ENCODE data around the gene TRNAU1AP. TPM values are rescaled to one million over a fixed set of nuclear protein-coding genes. Genes with fewer than 3 reads are reported as not detected.
A peak's percentile ranks its signal among the peaks of the same experiment; 100 is the strongest.

The TRNAU1AP gene
- total and polyA plus RNA-seq, 2 of the 13 experiments (the other 11 are each of a cell fraction or from before 2014, with no cell fraction given), result 29.0 to 42.9 TPM

GRCh38 chr1:28552758-28553663 is at the start of gene TRNAU1AP (continued):
- TF ChIP-seq IKZF1 (IDR thresholded peaks at IDR 0.05) (no peak), AGO2 (optimal IDR thresholded peaks at IDR 0.05; ENCODE audit: low read depth, low read length) (no peak), POLR2AphosphoS2 (IDR thresholded peaks at IDR 0.05; ENCODE audit: low read depth, low read length) (no peak), PLRG1 (conservative IDR thresholded peaks at IDR 0.05) (no peak), NFE2L1 (CRISPR knock-in tag; IDR thresholded peaks at IDR 0.05; ENCODE audit: borderline replicate concordance) (no peak), ZSCAN12 (CRISPR knock-in tag; IDR thresholded peaks at IDR 0.05) (0 out of 2 replicates have a peak, but pooled peaks have one; percentile 54), ATRX (CRISPR knock-in tag; IDR thresholded peaks at IDR 0.05; ENCODE audit: borderline replicate concordance) (no peak), ESRRA (CRISPR knock-in tag; IDR thresholded peaks at IDR 0.05; ENCODE audit: low read depth) (no peak; the same call in 1 of the 2 replicates), PRPF4 (IDR thresholded peaks at IDR 0.05; ENCODE audit: low read depth, low read length, poor library complexity, severe bottlenecking) (no peak), MAFK (conservative IDR thresholded peaks at IDR 0.05 in 1 of 2, IDR thresholded peaks at IDR 0.05 in 1 of 2; ENCODE audit: low read length in 2 of 2) (no peak), ZNF709 (CRISPR knock-in tag; IDR thresholded peaks at IDR 0.05) (peak; percentile 82), CREB1 (IDR thresholded peaks at IDR 0.05) (0 out of 2 replicates have a peak, but pooled peaks have one; percentile 37), CREB1 (CRISPR knock-in tag; IDR thresholded peaks at IDR 0.05) (peak; percentile 5), ZNF296 (CRISPR knock-in tag; conservative IDR thresholded peaks at IDR 0.05) (no peak), ZNF607 (CRISPR knock-in tag; IDR thresholded peaks at IDR 0.05; ENCODE audit: borderline replicate concordance) (peak; percentile 68; the same call in 1 of the 2 replicates), NPAS2 (CRISPR knock-in tag; IDR thresholded peaks at IDR 0.05; ENCODE audit: borderline replicate concordance) (no peak), ZBTB43 (CRISPR knock-in tag; conservative IDR thresholded peaks at IDR 0.05) (no peak; the same call in 1 of the 2 replicates), HCFC1 (IDR thresholded peaks at IDR 0.05; ENCODE audit: low read depth, low read length) (peak; percentile 61), RFX5 (IDR thresholded peaks at IDR 0.05; ENCODE audit: low read depth, low read length) (no peak), ZNF496 (CRISPR knock-in tag; IDR thresholded peaks at IDR 0.05; ENCODE audit: insufficient replicate concordance) (no peak), HNF4A (CRISPR knock-in tag; IDR thresholded peaks at IDR 0.05) (no peak), PATZ1 (CRISPR knock-in tag; IDR thresholded peaks at IDR 0.05) (peak; percentile 99)
- TF ChIP-seq, protein P1, sequence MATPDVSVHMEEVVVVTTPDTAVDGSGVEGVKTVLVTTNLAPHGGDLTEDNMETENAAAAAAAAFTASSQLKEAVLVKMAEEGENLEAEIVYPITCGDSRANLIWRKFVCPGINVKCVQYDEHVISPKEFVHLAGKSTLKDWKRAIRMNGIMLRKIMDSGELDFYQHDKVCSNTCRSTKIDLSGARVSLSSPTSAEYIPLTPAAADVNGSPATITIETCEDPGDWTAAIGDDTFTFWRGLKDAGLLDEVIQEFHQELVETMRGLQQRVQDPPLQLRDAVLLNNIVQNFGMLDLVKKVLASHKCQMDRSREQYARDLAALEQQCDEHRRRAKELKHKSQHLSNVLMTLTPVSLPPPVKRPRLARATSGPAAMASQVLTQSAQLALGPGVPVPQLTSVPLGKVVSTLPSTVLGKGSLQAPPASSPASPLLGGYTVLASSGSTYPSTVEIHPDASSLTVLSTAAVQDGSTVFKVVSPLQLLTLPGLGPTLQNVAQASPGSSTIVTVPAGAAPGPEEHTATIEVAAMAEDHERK (CRISPR knock-in tag; IDR thresholded peaks at IDR 0.05; ENCODE audit: low read depth), result no peak
- TF ChIP-seq, protein P2, sequence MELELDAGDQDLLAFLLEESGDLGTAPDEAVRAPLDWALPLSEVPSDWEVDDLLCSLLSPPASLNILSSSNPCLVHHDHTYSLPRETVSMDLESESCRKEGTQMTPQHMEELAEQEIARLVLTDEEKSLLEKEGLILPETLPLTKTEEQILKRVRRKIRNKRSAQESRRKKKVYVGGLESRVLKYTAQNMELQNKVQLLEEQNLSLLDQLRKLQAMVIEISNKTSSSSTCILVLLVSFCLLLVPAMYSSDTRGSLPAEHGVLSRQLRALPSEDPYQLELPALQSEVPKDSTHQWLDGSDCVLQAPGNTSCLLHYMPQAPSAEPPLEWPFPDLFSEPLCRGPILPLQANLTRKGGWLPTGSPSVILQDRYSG (CRISPR knock-in tag; IDR thresholded peaks at IDR 0.05), result no peak
- TF ChIP-seq, protein P3, sequence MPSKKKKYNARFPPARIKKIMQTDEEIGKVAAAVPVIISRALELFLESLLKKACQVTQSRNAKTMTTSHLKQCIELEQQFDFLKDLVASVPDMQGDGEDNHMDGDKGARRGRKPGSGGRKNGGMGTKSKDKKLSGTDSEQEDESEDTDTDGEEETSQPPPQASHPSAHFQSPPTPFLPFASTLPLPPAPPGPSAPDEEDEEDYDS (CRISPR knock-in tag; IDR thresholded peaks at IDR 0.05), result peak; percentile 83
